ENCODE data around the gene RNFT2.
"Not testable (repeated sequence)": the region's sequence is repeated elsewhere in the genome, so short reads cannot be mapped to it uniquely, and the experiment has no call there.

Gene RNFT2

DNA sequence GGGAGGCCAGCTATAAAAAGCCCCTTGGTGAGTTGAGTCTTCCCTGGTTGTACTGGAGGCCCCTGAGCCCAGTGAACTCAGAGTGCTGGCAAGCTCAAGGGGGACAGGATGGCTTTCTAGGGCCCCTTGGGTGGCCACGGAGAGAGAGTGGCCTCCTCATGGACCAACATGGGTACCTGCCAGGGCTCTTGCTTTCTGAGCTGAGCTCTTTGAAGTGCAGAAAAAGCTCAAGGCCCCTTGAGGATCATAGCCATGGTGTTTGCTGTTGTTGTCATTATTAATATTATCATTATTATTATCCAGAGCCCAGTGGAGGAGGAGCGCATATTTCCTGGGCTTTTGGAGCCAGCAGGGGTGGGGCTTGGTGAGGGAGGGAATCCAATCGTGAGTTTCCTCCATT, 6.7 kb downstream of the RNFT2 start:
- DNase-seq (ENCODE audit: low read depth in 2 of 2), result no peak

DNA sequence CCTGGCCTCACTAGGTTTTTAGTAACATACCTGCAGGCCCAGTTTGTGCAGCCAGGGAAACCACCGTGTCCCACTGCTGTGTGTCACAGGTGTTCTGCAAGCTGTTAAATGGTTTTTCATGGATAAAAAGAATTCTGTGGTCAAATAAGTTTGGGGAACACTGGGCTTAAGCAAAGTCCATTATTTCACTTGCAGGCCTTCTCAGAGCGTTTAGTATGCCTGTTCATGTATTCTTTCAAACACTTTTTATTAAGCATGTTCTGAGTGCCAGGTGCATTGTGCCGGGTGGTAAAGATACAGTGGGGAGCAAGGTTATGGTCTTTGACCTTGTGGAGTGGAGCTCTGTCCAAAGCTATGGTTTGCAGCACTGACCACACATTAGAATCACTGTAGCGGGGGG, 7.4 kb downstream of the RNFT2 start:
- no peak for DNase-seq (ENCODE audit: low read depth in 2 of 2)

GRCh38 chr12:116749884-116750283, 11.8 kb downstream of the RNFT2 start:
- no peak for DNase-seq (ENCODE audit: low read depth in 2 of 2)

- no peak for DNase-seq (ENCODE audit: low read depth in 2 of 2)
Observed at GRCh38 chr12:116750298-116750697, 12.2 kb downstream of the RNFT2 start.

- DNase-seq (ENCODE audit: low read depth in 2 of 2), result not testable (repeated sequence)
Observed at GRCh38 chr12:116754097-116754496, 16.0 kb downstream of the RNFT2 start.

- DNase-seq (ENCODE audit: low read depth in 2 of 2), result not testable (repeated sequence)
Observed at GRCh38 chr12:116754783-116755182, 16.7 kb downstream of the RNFT2 start.

- peak in 1 of 2 donors; percentile 10 for DNase-seq (ENCODE audit: low read depth in 2 of 2)
Observed at GRCh38 chr12:116759783-116760621, 21.9 kb downstream of the RNFT2 start.

DNA sequence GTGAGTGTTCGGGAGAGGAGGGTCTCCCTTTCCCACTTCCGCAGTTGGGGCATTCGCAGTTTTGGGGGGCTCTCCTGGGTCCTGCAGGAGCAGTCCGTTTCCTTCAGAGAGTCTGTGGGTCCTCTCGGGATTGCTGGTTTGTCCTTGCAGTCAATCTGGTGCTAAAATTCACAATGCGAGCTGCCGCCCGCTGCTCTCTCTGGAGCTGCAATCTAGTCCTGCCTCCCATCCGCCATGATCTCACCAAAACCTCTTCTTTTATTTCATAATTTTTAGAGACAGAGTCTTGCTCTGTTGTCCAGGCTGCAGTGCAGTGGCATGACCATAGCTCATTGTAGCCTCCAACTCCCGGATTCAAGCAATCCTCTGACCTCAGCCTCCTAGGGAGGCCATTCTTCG, 22.5 kb downstream of the RNFT2 start:
- no peak for DNase-seq (ENCODE audit: low read depth in 2 of 2)

DNA sequence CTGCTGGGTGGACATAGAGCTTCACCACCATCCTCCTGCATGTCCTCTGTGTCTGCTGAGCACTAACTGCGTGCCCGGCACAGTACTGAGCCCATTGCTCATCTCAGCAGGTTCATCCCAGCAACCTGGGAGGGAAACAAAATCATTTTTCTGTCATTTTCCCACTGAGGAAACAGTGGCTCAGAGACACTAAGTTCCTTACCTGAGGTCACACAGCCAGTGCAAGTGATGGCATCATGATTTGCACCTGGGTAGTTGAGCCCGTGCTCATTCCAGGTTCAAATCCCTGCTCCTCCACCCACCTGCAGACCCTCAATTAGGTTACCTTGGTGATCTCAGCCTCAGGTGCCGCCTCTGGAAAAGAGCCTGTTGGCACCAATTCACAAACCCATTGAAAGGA, 23.4 kb downstream of the RNFT2 start:
- DNase-seq (ENCODE audit: low read depth in 2 of 2), result no peak

DNA sequence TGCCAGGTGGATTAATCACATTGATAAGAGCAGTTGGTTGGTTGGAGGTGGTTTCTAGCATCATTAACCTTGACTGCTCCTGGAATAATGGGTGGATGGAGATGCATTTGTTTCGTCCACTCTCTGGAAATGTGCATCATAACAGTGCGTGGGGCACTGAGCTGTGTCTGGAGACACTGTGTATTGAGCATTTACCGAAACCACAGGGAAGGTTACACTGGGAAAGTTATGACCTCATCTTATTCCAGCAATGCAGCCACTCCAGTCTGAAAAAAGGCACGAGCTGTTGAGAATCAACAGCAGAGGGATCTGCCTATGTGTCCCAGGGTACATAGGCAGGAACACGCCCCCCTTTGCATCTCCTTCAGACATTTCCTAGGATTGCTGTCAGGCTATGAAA, 27.2 kb downstream of the RNFT2 start:
- DNase-seq (ENCODE audit: low read depth in 2 of 2), result no peak

- DNase-seq (ENCODE audit: low read depth in 2 of 2), result no peak
Observed at GRCh38 chr12:116766285-116766684, 28.2 kb downstream of the RNFT2 start.

GRCh38 chr12:116766746-116767145, 28.6 kb downstream of the RNFT2 start:
- no peak for DNase-seq (ENCODE audit: low read depth in 2 of 2)

- no peak for DNase-seq (ENCODE audit: low read depth in 2 of 2)
Observed at GRCh38 chr12:116771651-116772050, 33.5 kb downstream of the RNFT2 start.

DNA sequence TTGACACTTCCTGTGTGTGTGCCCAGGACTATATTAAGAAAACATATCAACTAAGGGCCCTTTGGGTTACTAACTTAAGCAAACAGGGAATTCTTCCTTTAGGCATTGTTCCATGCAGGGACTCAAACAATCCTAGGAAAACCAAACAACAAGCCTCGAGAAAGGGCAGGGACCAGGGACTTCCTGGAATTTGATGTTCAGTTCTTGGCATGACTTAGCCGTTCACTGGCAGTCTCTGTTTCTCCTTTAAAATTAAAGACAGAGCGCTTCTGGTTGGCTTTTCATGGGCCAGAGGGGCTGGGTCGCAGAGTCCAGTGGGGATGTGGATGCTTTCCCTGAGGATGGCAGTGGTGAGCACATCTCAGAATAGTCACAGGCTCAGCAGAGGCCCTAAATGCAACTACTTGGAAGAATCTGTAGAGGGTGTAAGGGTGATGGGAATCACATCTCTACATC, 35.2 kb downstream of the RNFT2 start:
- DNase-seq (ENCODE audit: low read depth in 2 of 2), result no peak

GRCh38 chr12:116774020-116774419, 35.9 kb downstream of the RNFT2 start:
- no peak for DNase-seq (ENCODE audit: low read depth in 2 of 2)

GRCh38 chr12:116777245-116777644, 39.1 kb downstream of the RNFT2 start:
- DNase-seq (ENCODE audit: low read depth in 2 of 2), result no peak

DNA sequence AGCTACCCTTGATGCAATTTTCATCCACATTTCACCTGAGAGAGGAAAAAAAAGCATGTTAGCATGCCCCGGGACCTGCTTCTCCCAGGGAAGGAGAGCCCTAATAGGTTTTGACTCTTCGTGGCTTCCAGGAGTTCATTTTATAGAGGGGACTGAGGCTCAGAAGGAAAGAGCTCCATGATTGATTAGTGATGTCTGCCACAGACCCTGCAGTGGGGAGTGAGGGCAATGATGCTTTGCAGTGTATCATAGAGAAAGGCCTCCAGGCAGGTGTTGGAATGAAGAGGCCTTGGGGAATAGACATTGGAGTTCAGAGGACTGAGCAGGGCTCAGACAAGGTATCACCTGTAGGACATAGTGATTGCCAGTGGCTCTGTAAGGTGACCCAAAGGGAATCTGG, 41.5 kb downstream of the RNFT2 start:
- no peak for DNase-seq (ENCODE audit: low read depth in 2 of 2)

DNA sequence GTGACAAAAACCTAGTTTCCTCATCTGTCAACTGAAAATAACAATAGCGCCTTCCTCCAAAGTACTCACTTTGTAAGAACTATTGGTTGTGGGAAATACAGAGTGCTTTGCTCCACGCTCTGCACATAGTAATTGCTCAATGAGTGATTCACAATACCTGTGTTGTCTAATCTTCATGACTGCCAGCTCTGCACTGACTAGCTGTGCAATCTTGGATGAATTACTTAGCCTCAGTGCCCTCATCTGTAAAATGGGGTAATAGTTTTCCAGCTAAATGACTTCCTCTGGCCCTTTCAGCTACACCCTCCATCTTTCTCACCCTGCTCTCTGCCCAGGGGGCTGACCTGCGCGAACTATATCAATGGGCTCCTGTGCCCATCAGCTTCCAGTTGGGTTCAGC, 42.8 kb downstream of the RNFT2 start:
- DNase-seq (ENCODE audit: low read depth in 2 of 2), result no peak

DNA sequence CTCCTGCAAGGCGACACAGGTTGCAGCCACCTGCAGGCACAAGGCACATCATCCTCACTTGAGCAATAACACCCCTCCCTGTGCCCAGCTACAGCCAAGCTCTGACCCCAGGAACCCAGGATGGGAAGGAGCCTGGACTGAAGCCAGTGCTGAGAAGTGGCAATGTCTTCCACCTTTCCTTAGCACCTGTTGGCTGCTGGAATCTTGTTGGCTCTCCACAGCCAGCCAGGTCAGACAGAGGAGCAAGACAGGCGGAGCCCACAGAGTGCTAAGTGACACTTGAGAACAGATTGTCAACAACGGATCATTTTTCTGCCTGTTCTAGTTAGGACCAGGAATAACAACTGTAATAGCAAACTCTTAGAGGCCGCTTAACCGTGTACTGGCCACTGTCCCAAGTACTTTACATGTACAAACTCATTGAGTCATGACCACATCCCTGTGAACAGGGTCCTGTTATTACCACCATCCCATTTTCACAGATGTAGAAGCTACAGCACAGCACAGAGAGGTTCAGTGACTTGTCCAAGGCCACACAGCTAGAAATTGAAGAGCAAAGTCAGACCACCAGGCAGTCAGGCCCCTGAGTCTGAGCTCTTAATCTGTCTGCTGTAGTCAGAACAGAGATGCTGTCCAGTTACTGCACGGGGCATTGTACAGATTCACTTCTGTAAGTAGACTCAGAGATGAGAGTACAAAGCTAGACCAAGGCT, 45.6 kb downstream of the RNFT2 start:
- no peak for DNase-seq (ENCODE audit: low read depth in 2 of 2)

DNA sequence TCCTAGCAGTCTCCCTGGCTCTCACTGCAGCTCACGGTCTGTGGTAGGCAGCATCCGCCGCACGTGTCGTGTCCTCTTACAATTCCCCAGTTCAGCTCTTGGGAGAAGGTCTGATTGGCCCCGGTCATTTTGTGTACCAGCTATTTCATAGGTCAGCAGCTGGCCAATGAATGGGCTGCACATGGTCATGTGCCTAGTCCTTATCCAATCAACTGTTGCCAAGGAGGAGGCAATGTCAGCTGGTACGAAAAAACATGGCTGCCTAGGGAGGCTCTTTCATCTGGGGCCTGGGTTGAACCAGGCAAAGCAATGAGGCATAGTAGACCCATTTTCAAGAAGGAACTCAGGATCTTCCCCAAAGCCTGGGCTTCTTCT, 46.1 kb downstream of the RNFT2 start:
- DNase-seq (ENCODE audit: low read depth in 2 of 2), result no peak

DNA sequence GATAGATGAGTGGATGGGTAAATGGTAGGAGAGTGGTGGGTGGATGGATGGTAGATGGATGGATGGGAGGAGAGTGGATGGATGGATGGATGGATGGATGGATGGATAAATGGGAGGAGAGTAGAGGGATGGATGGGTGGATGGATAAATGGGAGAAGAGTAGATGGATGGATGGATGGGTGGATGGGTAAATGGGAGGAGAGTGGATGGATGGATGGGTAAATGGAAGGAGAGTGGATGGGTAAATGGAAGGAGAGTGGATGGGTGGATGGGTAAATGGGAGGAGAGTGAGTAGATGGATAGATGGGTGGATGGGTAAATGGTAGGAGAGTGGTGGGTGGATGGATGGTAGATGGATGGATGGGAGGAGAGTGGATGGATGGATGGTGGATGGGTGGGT, 51.4 kb downstream of the RNFT2 start:
- DNase-seq (ENCODE audit: low read depth in 2 of 2), result not testable (repeated sequence)

DNA sequence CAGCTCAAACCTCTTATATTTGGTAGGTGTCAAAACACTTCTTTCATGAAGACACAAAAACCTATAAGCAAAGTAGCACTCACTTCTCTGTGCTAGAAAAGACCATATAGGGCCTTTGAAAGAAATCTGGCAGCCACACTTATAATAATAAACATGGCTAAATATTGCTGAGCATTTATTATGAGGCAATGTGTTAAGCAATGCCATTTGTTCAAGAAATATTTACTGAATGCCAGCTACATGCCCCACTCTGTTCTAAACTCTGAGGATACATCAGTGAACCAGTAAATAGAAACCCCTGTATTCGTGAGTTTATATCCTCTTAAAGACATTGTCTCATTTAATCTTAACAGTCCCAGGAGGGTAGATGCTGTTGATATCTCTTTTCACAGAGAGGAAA, 52.0 kb downstream of the RNFT2 start:
- DNase-seq (ENCODE audit: low read depth in 2 of 2), result no peak

GRCh38 chr12:116792403-116792802, 54.3 kb downstream of the RNFT2 start:
- no peak for DNase-seq (ENCODE audit: low read depth in 2 of 2)
